SK-N-MC (cell line): Measurements from ENCODE around the gene YTHDF1.

Source experiments
- EZH2 ChIP-seq: fragments of 200-600 bp; sonication (generic); IDR thresholded peaks from one replicate; pipeline ENCODE4 v1.6.1; 2017; ENCODE audit warnings: antibody characterized with exemption
- FOXP2 ChIP-seq: optimal IDR thresholded peaks from 2 replicates; pipeline ENCODE3; 2011; ENCODE audit warnings: mild to moderate bottlenecking, moderate library complexity; ENCODE audit not compliant: insufficient read depth; ENCODE audit errors: extremely low read length, control extremely low read depth
- POLR2AphosphoS5 ChIP-seq: IDR thresholded peaks from 2 replicates; pipeline ENCODE4 v1.6.1; 2012; ENCODE audit warnings: mild to moderate bottlenecking, low read depth, low read length, borderline replicate concordance

- TF ChIP-seq POLR2AphosphoS5 = no peak
- TF ChIP-seq EZH2 = no peak
- TF ChIP-seq FOXP2 = no peak
Measured at GRCh38 chr20:63204362-63204761, 11.6 kb downstream of the YTHDF1 start.
